Aorta (tissue), 5 donors: ENCODE results near the gene OR11L1. TPM values are rescaled to one million over a fixed set of nuclear protein-coding genes. Genes with fewer than 3 reads are reported as not detected.

Experiments
- ATAC-seq: fragments of 200-7000 bp; cut with Tn5 transposase; one replicate; pipeline ENCODE4 v1.9.1; 2022; ENCODE audit warnings: moderate library complexity; ENCODE audit not compliant: low FRiP score
- DNase-seq, 2 donors: peaks; one replicate each; pipeline ENCODE4 v3.0.0-alpha.2; 2020
- H3K27ac ChIP-seq, 2 donors: one replicate each; pipeline ENCODE4 v1.5.1; 2013; ENCODE audit warnings: low read length in 2 of 2, mild to moderate bottlenecking in 2 of 2, moderate library complexity in 2 of 2, control low read depth in 1 of 2, inconsistent platforms in 1 of 2, low read depth in 1 of 2
- H3K27me3 ChIP-seq, 2 donors: one replicate each; pipeline ENCODE4 v1.6.1; 2013; ENCODE audit warnings: control low read depth in 1 of 2, low read length in 1 of 2, mild to moderate bottlenecking in 1 of 2, moderate library complexity in 1 of 2; ENCODE audit not compliant: insufficient read depth in 2 of 2, control insufficient read depth in 1 of 2
- H3K36me3 ChIP-seq, 2 donors: one replicate each; pipeline ENCODE4 v1.6.1; 2013; ENCODE audit warnings: control low read depth in 1 of 2, low read length in 1 of 2, mild to moderate bottlenecking in 1 of 2; ENCODE audit not compliant: insufficient read depth in 2 of 2, control insufficient read depth in 1 of 2
- H3K4me1 ChIP-seq, 2 donors: one replicate each; pipeline ENCODE4 v1.6.1; 2013; ENCODE audit warnings: low read length in 2 of 2, control low read depth in 1 of 2, mild to moderate bottlenecking in 1 of 2, moderate library complexity in 1 of 2; ENCODE audit not compliant: insufficient read depth in 2 of 2, control insufficient read depth in 1 of 2
- H3K4me3 ChIP-seq, 2 donors: one replicate each; pipeline ENCODE4 v1.5.1; 2013; ENCODE audit warnings: low read length in 2 of 2, control low read depth in 1 of 2, mild to moderate bottlenecking in 1 of 2
- H3K9me3 ChIP-seq: one replicate; pipeline ENCODE4 v1.6.1; 2013; ENCODE audit warnings: mild to moderate bottlenecking, low read length; ENCODE audit not compliant: control insufficient read depth
- WGBS, 2 donors: extraction: QIAGEN DNeasy Blood & Tissue Kit; methylation state at CpG; one replicate each; pipeline ENCODE4 v1.1.7; 2013; 5-methylcytosine and 5-hydroxymethylcytosine counted together
- intact Hi-C, 2 donors: fragments of 100-400 bp; cut with DNase I; formaldehyde crosslinking; loops; one replicate each; pipeline versions ENCODE4 v1.14.2 to v1.15.0; 2022
- polyA plus RNA-seq, 2 donors: library from polyadenylated mRNA; stranded (reverse); fragments of 200-250 nt; gene quantifications; one replicate each; pipeline ENCODE4 v1.2.3, GENCODE V29; 2013
- total RNA-seq, 2 donors: library from RNA; stranded (reverse); fragmentation: NEBNext Ultra II Directional; extraction: Animal tissue kit (Norgen Biotek cat#: 25700); gene quantifications; one replicate each; pipeline ENCODE4 v1.2.1, GENCODE V29; 2021
- donor health status: healthy with polysubstance abuse.
- donor health status: Bipolar disorder and iron deficiency.
- donor health status: DM: no; HTN: no; CAD: no.
- donor health status: DM: no; HTN: no; CAD: no.
- donor health status: DM: yes; HTN: yes; CAD: no.

Gene OR11L1
- total and polyA plus RNA-seq, 4 donors = not detected

- no peaks in the 10 kb centered on the region for H3K9me3 ChIP-seq
- H3K4me1 ChIP-seq = no peaks in the 10 kb centered on the region
- WGBS, 2 donors = 0 to 69% methylated on average over 1 of the region's 1 CpG
- intact Hi-C loops = no loop called here
- no peak overlapping the region for H3K4me3 ChIP-seq
- H3K27me3 ChIP-seq = no peaks in the 10 kb centered on the region
- no peak for DNase-seq
- H3K27ac ChIP-seq = no peak overlapping the region
- no peaks in the 10 kb centered on the region for H3K36me3 ChIP-seq
- ATAC-seq = no peak
Measured at GRCh38 chr1:247829656-247830055, 12.0 kb downstream of the OR11L1 start.

- no peaks in the 10 kb centered on the region for H3K9me3 ChIP-seq
- no peak overlapping the region for H3K4me3 ChIP-seq
- ATAC-seq (no peak), DNase-seq (no peak)
- no peaks in the 10 kb centered on the region for H3K36me3 ChIP-seq
- H3K4me1 ChIP-seq = no peaks in the 10 kb centered on the region
- no peak overlapping the region for H3K27ac ChIP-seq
- H3K27me3 ChIP-seq = no peaks in the 10 kb centered on the region
- 92 to 93% methylated on average over 9 to 13 of the region's 13 CpGs for WGBS, 2 donors
- intact Hi-C loops = no loop called here
Measured at GRCh38 chr1:247825362-247825761, 16.3 kb downstream of the OR11L1 start.

GRCh38 chr1:247824023-247824422 is 17.7 kb downstream of the OR11L1 start, which contains the start of gene OR14A16:
Gene OR14A16, minus strand, starts transcription at chr1:247824119. Its CDS starts 8,390 bp downstream, at chr1:247815729.
- Histone ChIP-seq H3K36me3 (no peaks in the 10 kb centered on the region), H3K4me3 (no peak within 1 kb of the TSS), H3K27ac (no peak within 1 kb of the TSS), H3K27me3 (no peaks in the 10 kb centered on the region), H3K9me3 (no peaks in the 10 kb centered on the region), H3K4me1 (no peaks in the 10 kb centered on the region)
- DNase-seq (no peak), ATAC-seq (no peak)
- intact Hi-C loops = no loop called here
- 48 to 52% methylated on average over 6 of the region's 6 CpGs for WGBS, 2 donors

GRCh38 chr1:247822060-247822459 is 19.6 kb downstream of the OR11L1 start:
- no peaks in the 10 kb centered on the region for H3K36me3 ChIP-seq
- no peak for DNase-seq
- 23 to 51% methylated on average over 2 of the region's 2 CpGs for WGBS, 2 donors
- H3K27me3 ChIP-seq = no peaks in the 10 kb centered on the region
- intact Hi-C loops = no loop called here
- no peaks in the 10 kb centered on the region for H3K9me3 ChIP-seq
- no peaks in the 10 kb centered on the region for H3K4me1 ChIP-seq
- ATAC-seq = no peak
- no peak overlapping the region for H3K27ac ChIP-seq
- no peak overlapping the region for H3K4me3 ChIP-seq

GRCh38 chr1:247812637-247813036 is 29.1 kb downstream of the OR11L1 start:
- ATAC-seq (no peak), DNase-seq (no peak)
- no peaks in the 10 kb centered on the region for H3K4me1 ChIP-seq
- WGBS, 2 donors = 49 to 54% methylated on average over 2 of the region's 2 CpGs
- no peak overlapping the region for H3K4me3 ChIP-seq
- intact Hi-C loops = no loop called here
- no peaks in the 10 kb centered on the region for H3K27me3 ChIP-seq
- no peaks in the 10 kb centered on the region for H3K9me3 ChIP-seq
- H3K36me3 ChIP-seq = no peaks in the 10 kb centered on the region
- no peak overlapping the region for H3K27ac ChIP-seq

- Histone ChIP-seq H3K27ac (no peak overlapping the region), H3K36me3 (no peaks in the 10 kb centered on the region), H3K4me3 (no peak overlapping the region), H3K4me1 (no peaks in the 10 kb centered on the region), H3K27me3 (no peaks in the 10 kb centered on the region), H3K9me3 (no peaks in the 10 kb centered on the region)
- 0 to 36% methylated on average over 2 of the region's 2 CpGs for WGBS, 2 donors
- intact Hi-C loops = no loop called here
- ATAC-seq (no peak), DNase-seq (no peak)
Measured at GRCh38 chr1:247797518-247797917, 44.2 kb downstream of the OR11L1 start.

Other genes starting within 250 kb of the OR11L1 start
- not detected for gene OR2G3, start 236.3 kb downstream of the OR11L1 start, total RNA-seq
- gene OR2G3, start 236.3 kb downstream of the OR11L1 start, polyA plus RNA-seq = not detected
- not detected for gene OR13G1, start 162.2 kb downstream of the OR11L1 start, total RNA-seq
- not detected for gene OR13G1, start 162.2 kb downstream of the OR11L1 start, polyA plus RNA-seq
- not detected for gene OR6F1, start 125.2 kb downstream of the OR11L1 start, total RNA-seq
- not detected for gene OR6F1, start 125.2 kb downstream of the OR11L1 start, polyA plus RNA-seq
- under 1 TPM; 0.42 to 0.62 TPM for gene OR14K1, start 103.3 kb downstream of the OR11L1 start, total RNA-seq
- not detected for gene OR14K1, start 103.3 kb downstream of the OR11L1 start, polyA plus RNA-seq
- not detected for gene OR14A2, start 93.8 kb downstream of the OR11L1 start, total RNA-seq
- gene OR14A2, start 93.8 kb downstream of the OR11L1 start, polyA plus RNA-seq = not detected
- not detected for gene OR1C1, start 81.3 kb downstream of the OR11L1 start, total RNA-seq
- gene OR1C1, start 81.3 kb downstream of the OR11L1 start, polyA plus RNA-seq = not detected
- not detected for gene OR14A16, start 17.8 kb downstream of the OR11L1 start, total RNA-seq
- gene OR14A16, start 17.8 kb downstream of the OR11L1 start, polyA plus RNA-seq = not detected
- 1 to 10 TPM; 1.3 to 3.2 TPM for gene TRIM58, start 15.3 kb upstream of the OR11L1 start, total RNA-seq
- gene TRIM58, start 15.3 kb upstream of the OR11L1 start, polyA plus RNA-seq = under 1 TPM in 1 of 2 donors, not detected in 1; 0.38 TPM
- gene OR2W3, start 53.7 kb upstream of the OR11L1 start, total RNA-seq = under 1 TPM; 0.39 to 0.42 TPM
- gene OR2W3, start 53.7 kb upstream of the OR11L1 start, polyA plus RNA-seq = not detected
- not detected for gene OR2T8, start 78.4 kb upstream of the OR11L1 start, total RNA-seq
- gene OR2T8, start 78.4 kb upstream of the OR11L1 start, polyA plus RNA-seq = not detected
- not detected for gene OR2AJ1, start 83.0 kb upstream of the OR11L1 start, total RNA-seq
- gene OR2AJ1, start 83.0 kb upstream of the OR11L1 start, polyA plus RNA-seq = not detected
- gene OR2L8, start 107.0 kb upstream of the OR11L1 start, total RNA-seq = under 1 TPM in 1 of 2 donors, not detected in 1; 0.69 TPM
- gene OR2L8, start 107.0 kb upstream of the OR11L1 start, polyA plus RNA-seq = not detected
- not detected for gene OR2AK2, start 123.3 kb upstream of the OR11L1 start, total RNA-seq
- gene OR2AK2, start 123.3 kb upstream of the OR11L1 start, polyA plus RNA-seq = not detected
- under 1 TPM in 1 of 2 donors, not detected in 1; 0.24 TPM for gene OR2L5, start 171.8 kb upstream of the OR11L1 start, total RNA-seq
- not detected for gene OR2L5, start 171.8 kb upstream of the OR11L1 start, polyA plus RNA-seq
- under 1 TPM; 0.13 to 0.51 TPM for gene OR2L2, start 188.2 kb upstream of the OR11L1 start, total RNA-seq
- gene OR2L2, start 188.2 kb upstream of the OR11L1 start, polyA plus RNA-seq = under 1 TPM in 1 of 2 donors, not detected in 1; 0.05 TPM
- gene OR2L3, start 204.9 kb upstream of the OR11L1 start, total RNA-seq = under 1 TPM in 1 of 2 donors, not detected in 1; 0.21 TPM
- gene OR2L3, start 204.9 kb upstream of the OR11L1 start, polyA plus RNA-seq = not detected